Common myeloid progenitor, CD34-positive (primary cell): Measurements from ENCODE around the gene ARHGEF28.

Experiments
- CTCF ChIA-PET: fragments of 350-600 bp; sonication (Branson Sonifier 250); formaldehyde crosslinking; loops from one replicate; lab custom pipeline; 2021; ENCODE audit warnings: antibody characterized with exemption; lab: Charles Lee
- POLR2A ChIA-PET: fragments of 350-600 bp; sonication (Branson Sonifier 250); formaldehyde crosslinking; loops from one replicate; lab custom pipeline; 2021; ENCODE audit warnings: antibody characterized with exemption; lab: Charles Lee
- DNase-seq, 3 donors: peaks; one replicate each; pipeline versions ENCODE4 v3.0.0 to v3.0.0-alpha.2; 2013
- H3K27ac ChIP-seq, 2 experiments: 1 replicate in 1 of 2; 2 replicates in 1 of 2; pipeline ENCODE4 v1.7.0; 2013; ENCODE audit warnings: inconsistent platforms in 2 of 2, low read length in 2 of 2, mild to moderate bottlenecking in 2 of 2, low read depth in 1 of 2, moderate library complexity in 1 of 2; ENCODE audit not compliant: severe bottlenecking in 2 of 2, insufficient read depth in 1 of 2, poor library complexity in 1 of 2
- H3K27me3 ChIP-seq, 5 experiments: replicated peaks in 2 of 5; 1 replicate in 3 of 5; 2 replicates in 2 of 5; pipeline versions ENCODE4 v1.6.1 to v1.7.0; 2013; ENCODE audit warnings: low read length in 4 of 5, mild to moderate bottlenecking in 2 of 5, moderate library complexity in 2 of 5, inconsistent platforms in 1 of 5; ENCODE audit not compliant: insufficient read depth in 5 of 5, control insufficient read depth in 4 of 5
- H3K36me3 ChIP-seq, 4 experiments: 1 replicate in 2 of 4; 2 replicates in 2 of 4; pipeline versions ENCODE4 v1.6.1 to v1.7.0; 2013; ENCODE audit warnings: low read length in 3 of 4, control low read depth in 1 of 4, mild to moderate bottlenecking in 1 of 4; ENCODE audit not compliant: control insufficient read depth in 4 of 4, insufficient read depth in 4 of 4
- H3K4me1 ChIP-seq, 4 experiments: 1 replicate in 3 of 4; 2 replicates in 1 of 4; pipeline versions ENCODE4 v1.6.1 to v1.7.1; 2013; ENCODE audit warnings: low read length in 3 of 4, mild to moderate bottlenecking in 3 of 4, control low read depth in 1 of 4, inconsistent platforms in 1 of 4, moderate library complexity in 1 of 4; ENCODE audit not compliant: control insufficient read depth in 4 of 4, insufficient read depth in 4 of 4; ENCODE audit errors: control extremely low read depth in 1 of 4
- H3K4me3 ChIP-seq, 7 experiments: 1 replicate in 4 of 7; 2 replicates in 3 of 7; pipeline versions ENCODE4 v1.5.1 to v1.7.0; 2013; ENCODE audit warnings: mild to moderate bottlenecking in 7 of 7, low read length in 6 of 7, moderate library complexity in 6 of 7, inconsistent platforms in 2 of 7, low read depth in 2 of 7, control low read depth in 1 of 7; ENCODE audit not compliant: insufficient read depth in 4 of 7, control insufficient read depth in 1 of 7; ENCODE audit errors: extremely low read depth in 1 of 7
- H3K9me3 ChIP-seq, 5 experiments: 1 replicate in 4 of 5; 2 replicates in 1 of 5; pipeline versions ENCODE4 v1.6.1 to v1.7.1; 2013; ENCODE audit warnings: low read length in 4 of 5, mild to moderate bottlenecking in 2 of 5, inconsistent platforms in 1 of 5, low read depth in 1 of 5, moderate library complexity in 1 of 5; ENCODE audit not compliant: control insufficient read depth in 4 of 5, insufficient read depth in 2 of 5; ENCODE audit errors: control extremely low read depth in 1 of 5
- WGBS: methylation state at CpG from one replicate; pipeline ENCODE4 v1.1.5; 2013; ENCODE audit not compliant: insufficient coverage; 5-methylcytosine and 5-hydroxymethylcytosine counted together

The ARHGEF28 gene

DNA sequence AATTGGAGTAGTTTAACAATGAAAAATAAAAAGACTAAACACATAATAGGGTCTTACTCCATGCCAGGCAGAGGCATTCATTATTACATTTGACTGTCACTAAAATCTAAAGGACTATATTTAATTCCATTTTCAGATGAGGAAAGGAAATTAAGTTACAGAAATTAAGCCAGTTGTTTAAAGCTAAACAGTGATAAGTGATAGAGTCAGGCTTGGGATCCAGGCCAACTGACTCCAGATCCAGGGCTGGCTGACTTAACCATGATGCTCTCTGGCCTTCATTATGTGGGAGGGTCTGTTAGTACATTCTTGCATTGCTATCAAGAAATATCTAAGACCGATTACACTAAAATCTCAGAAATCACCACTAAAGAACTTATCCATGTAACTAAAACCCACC, 107.2 kb downstream of the ARHGEF28 start:
- Histone ChIP-seq H3K4me3 (no peak overlapping the region), H3K27me3 (no peaks in the 10 kb centered on the region), H3K9me3 (no peaks in the 10 kb centered on the region), H3K4me1 (no peaks in the 10 kb centered on the region), H3K27ac (no peak overlapping the region), H3K36me3 (no peaks in the 10 kb centered on the region)
- WGBS = no CpG with 5 or more reads among the region's 1 CpG
- ChIA-PET CTCF (no interaction called here), POLR2A (no interaction called here)
- no peak for DNase-seq

DNA sequence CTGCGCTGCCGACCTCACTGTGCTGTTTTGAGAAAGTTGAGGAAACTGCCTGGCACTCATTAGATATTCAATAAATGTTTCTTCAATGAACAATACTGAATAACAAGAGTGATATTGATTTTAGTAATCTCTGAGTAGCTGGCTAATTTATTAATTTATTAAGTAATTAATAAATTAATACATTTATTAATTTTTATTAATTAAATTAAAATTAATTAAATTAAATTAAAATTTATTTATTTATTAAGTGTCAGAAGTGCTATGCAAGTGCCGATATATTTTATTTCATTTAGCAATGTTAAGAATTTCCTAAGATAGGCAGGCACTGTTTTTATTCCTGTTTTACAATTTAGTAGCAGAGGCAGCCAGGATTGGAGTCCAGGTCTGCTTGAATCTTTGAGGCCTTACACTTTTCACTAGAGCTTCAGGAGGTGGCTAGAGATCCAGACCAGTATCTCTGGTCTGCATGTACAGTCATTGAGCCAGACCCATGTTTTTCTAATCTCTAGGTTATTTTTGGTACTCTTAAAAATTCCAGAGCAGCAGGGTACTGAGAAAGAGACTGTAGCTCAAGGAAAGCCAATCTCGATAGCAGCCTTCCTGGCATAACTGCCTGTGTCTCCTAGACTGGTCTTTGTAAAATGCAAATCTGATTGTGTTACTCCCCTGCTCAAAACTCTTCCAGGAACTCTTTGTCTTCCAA, 109.2 kb downstream of the ARHGEF28 start:
- Histone ChIP-seq H3K4me1 (no peaks in the 10 kb centered on the region), H3K27me3 (no peaks in the 10 kb centered on the region), H3K9me3 (no peaks in the 10 kb centered on the region), H3K27ac (no peak overlapping the region), H3K4me3 (no peak overlapping the region), H3K36me3 (no peaks in the 10 kb centered on the region)
- POLR2A ChIA-PET = no interaction called here
- 93% methylated on average over 1 of the region's 4 CpGs for WGBS
- no peak for DNase-seq
- CTCF ChIA-PET = no interaction called here

DNA sequence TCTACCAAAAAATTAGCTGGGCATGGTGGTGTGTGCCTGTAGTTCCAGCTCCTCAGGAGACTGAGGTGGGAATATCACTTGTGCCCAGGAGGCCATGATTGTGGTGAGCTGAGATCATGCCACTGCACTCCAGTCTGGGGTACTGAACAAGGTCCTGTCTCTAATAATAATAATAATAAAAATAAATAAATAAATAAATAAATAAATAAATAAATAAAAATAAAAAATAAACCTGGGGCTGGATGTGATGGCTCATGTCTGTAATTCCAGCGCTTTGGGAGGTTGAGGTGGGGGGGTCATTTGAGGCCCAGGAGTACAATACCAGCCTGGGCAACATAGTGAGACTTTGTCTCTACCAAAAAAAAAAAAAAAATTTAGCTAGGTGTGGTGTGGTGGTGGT, 113.7 kb downstream of the ARHGEF28 start:
- H3K27me3 ChIP-seq = no peaks in the 10 kb centered on the region
- no peaks in the 10 kb centered on the region for H3K9me3 ChIP-seq
- H3K4me3 ChIP-seq = no peak overlapping the region
- H3K27ac ChIP-seq = no peak overlapping the region
- no CpG with 5 or more reads among the region's 1 CpG for WGBS
- H3K36me3 ChIP-seq = no peaks in the 10 kb centered on the region
- POLR2A ChIA-PET = no interaction called here
- no peaks in the 10 kb centered on the region for H3K4me1 ChIP-seq
- DNase-seq = no peak
- CTCF ChIA-PET = interaction anchor here (1.1 kb wide), 1 partner anchor 11 kb away, joined by 3 read pairs; no protein-coding TSS in a partner anchor

DNA sequence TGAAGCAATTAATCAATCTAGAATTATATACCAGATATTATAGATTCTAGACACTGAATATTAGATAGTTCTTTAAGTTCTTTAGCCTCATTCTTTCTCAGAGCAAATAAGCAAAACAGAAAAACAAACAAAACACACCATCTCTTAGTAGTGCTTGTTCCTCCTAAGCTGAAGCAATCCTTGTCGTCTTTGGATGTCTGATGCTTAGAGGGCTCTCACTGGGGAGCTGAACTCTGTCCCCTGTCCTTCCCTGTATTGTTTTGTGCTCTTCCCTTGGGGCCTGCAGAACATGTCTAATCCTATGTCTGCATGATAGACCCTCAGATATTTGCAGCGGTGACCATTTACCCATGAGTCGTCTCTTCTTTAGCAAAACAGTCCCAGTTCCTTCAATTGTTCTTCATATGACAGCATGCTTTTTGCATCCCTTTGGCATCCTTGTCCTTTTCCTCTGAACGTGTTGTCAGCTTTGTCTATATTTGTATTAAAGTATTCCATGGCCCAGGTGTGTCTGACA, 114.3 kb downstream of the ARHGEF28 start:
- CTCF ChIA-PET = interaction anchor here (1.0 to 1.1 kb wide), 2 partner anchors 11 to 48 kb away, joined by 3 read pairs; no protein-coding TSS in a partner anchor
- DNase-seq = no peak
- Histone ChIP-seq H3K4me1 (no peaks in the 10 kb centered on the region), H3K4me3 (no peak overlapping the region), H3K9me3 (no peaks in the 10 kb centered on the region), H3K36me3 (no peaks in the 10 kb centered on the region), H3K27ac (no peak overlapping the region), H3K27me3 (no peaks in the 10 kb centered on the region)
- WGBS = 90% methylated on average over 3 of the region's 4 CpGs
- POLR2A ChIA-PET = no interaction called here

DNA sequence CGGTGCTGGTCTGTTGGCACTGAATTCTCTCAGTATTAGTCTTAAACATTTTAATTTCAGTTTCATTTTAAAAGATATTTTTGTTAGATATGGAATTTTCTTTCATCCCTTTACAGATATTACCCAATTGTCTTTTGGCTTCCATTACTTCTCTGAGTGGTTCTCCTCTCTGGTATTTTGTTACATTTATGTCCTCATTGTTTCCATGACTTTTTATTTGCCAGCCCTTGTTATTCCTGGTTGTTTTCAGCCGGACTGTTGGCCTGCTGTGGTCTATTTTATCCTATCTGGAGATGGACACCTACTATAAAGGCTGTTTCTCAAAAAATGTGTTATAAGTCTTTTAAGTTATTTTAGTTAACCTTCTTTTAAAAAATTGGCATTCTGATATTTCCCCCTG, 117.2 kb downstream of the ARHGEF28 start:
- ChIA-PET CTCF (no interaction called here), POLR2A (no interaction called here)
- H3K36me3 ChIP-seq = no peaks in the 10 kb centered on the region
- H3K9me3 ChIP-seq = no peaks in the 10 kb centered on the region
- no peaks in the 10 kb centered on the region for H3K4me1 ChIP-seq
- no CpG with 5 or more reads among the region's 2 CpGs for WGBS
- H3K27me3 ChIP-seq = no peaks in the 10 kb centered on the region
- no peak overlapping the region for H3K27ac ChIP-seq
- no peak for DNase-seq
- no peak overlapping the region for H3K4me3 ChIP-seq

- Histone ChIP-seq H3K27me3 (no peaks in the 10 kb centered on the region), H3K4me3 (no peak overlapping the region), H3K9me3 (no peaks in the 10 kb centered on the region), H3K36me3 (no peaks in the 10 kb centered on the region), H3K4me1 (no peaks in the 10 kb centered on the region), H3K27ac (no peak overlapping the region)
- ChIA-PET POLR2A (no interaction called here), CTCF (no interaction called here)
- 100% methylated on average over 1 of the region's 1 CpG for WGBS
- DNase-seq = no peak
Observed at GRCh38 chr5:73745836-73746235, 119.8 kb downstream of the ARHGEF28 start.

GRCh38 chr5:73746608-73747007, 120.6 kb downstream of the ARHGEF28 start:
- ChIA-PET POLR2A (no interaction called here), CTCF (interaction anchor here (1.0 kb wide), 1 partner anchor 26 kb away, joined by 3 read pairs; no protein-coding TSS in a partner anchor)
- H3K27me3 ChIP-seq = no peaks in the 10 kb centered on the region
- no peak overlapping the region for H3K27ac ChIP-seq
- no peaks in the 10 kb centered on the region for H3K36me3 ChIP-seq
- H3K4me1 ChIP-seq = peaks cover 0 to 3% (median 0%) of the 10 kb centered on the region in 4 experiments
- WGBS = no CpG with 5 or more reads among the region's 2 CpGs
- no peaks in the 10 kb centered on the region for H3K9me3 ChIP-seq
- no peak overlapping the region for H3K4me3 ChIP-seq
- no peak for DNase-seq
